KMS-11 (cell line): Measurements from ENCODE around the gene BID.

Experiments used
- H2AFZ ChIP-seq: fragments of 200-600 bp; sonication (generic); 2 replicates; pipeline ENCODE4 v1.6.1; 2016; ENCODE audit warnings: antibody characterized with exemption, mixed run types, low read depth
- H3K27ac ChIP-seq: fragments of 200-600 bp; sonication (generic); 2 replicates; pipeline ENCODE4 v1.6.1; 2016; ENCODE audit warnings: mild to moderate bottlenecking, mixed run types
- H3K27me3 ChIP-seq: fragments of 200-600 bp; sonication (generic); 2 replicates; pipeline ENCODE4 v1.6.1; 2017; ENCODE audit warnings: mild to moderate bottlenecking, low read depth, mixed run types, moderate library complexity; ENCODE audit not compliant: insufficient read depth
- H3K36me3 ChIP-seq: fragments of 200-600 bp; sonication (generic); 2 replicates; pipeline ENCODE4 v1.6.1; 2017; ENCODE audit warnings: mild to moderate bottlenecking, mixed run types; ENCODE audit not compliant: insufficient read depth
- H3K4me1 ChIP-seq: fragments of 200-600 bp; sonication (generic); 2 replicates; pipeline ENCODE4 v1.6.1; 2016; ENCODE audit warnings: mild to moderate bottlenecking, low read depth, mixed run types; ENCODE audit not compliant: poor library complexity, severe bottlenecking
- H3K4me2 ChIP-seq: fragments of 200-600 bp; sonication (generic); 2 replicates; pipeline ENCODE4 v1.7.0; 2016; ENCODE audit warnings: mild to moderate bottlenecking, mixed run types
- H3K4me3 ChIP-seq: fragments of 200-600 bp; sonication (generic); IDR thresholded peaks from 2 replicates; pipeline ENCODE4 v1.6.1; 2017; ENCODE audit warnings: low read depth, low read length, mixed read lengths; ENCODE audit not compliant: insufficient read depth
- H3K79me2 ChIP-seq: fragments of 200-600 bp; sonication (generic); 2 replicates; pipeline ENCODE4 v1.6.1; 2016; ENCODE audit warnings: low read depth, mixed run types; ENCODE audit not compliant: insufficient read depth
- H3K9ac ChIP-seq: fragments of 200-600 bp; sonication (generic); 2 replicates; pipeline ENCODE4 v1.6.1; 2016; ENCODE audit warnings: mild to moderate bottlenecking, mixed run types
- H4K20me1 ChIP-seq: fragments of 200-600 bp; sonication (generic); 2 replicates; pipeline ENCODE4 v1.6.1; 2016; ENCODE audit warnings: mild to moderate bottlenecking, mixed run types; ENCODE audit not compliant: insufficient read depth
- CTCF ChIP-seq: fragments of 200-600 bp; sonication (generic); conservative IDR thresholded peaks from 2 replicates; pipeline ENCODE4 v1.6.1; 2017; ENCODE audit warnings: low read depth, mild to moderate bottlenecking, antibody characterized with exemption, low read length, moderate library complexity, mixed read lengths

BID gene

DNA sequence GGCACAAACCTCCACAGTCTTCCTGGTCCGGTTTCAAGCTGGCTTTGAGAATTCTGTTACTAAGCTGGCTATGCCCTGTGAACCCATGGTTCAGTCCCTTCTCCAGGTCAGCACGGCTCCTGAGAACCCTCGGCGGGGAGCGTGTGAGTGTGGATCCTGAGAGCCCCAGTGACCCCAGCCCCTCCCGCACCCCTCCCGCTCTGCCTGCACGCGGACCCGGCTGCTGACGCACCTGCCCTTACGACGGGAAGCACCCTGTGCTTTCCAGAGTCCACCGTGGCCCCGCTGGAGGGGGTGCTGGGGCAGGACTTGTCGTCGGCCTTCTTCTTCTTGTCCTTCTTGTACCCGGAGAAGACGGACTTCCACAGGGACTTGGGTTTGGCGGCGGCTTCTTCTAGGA lies 42.8 kb upstream of the BID start:
- TF ChIP-seq CTCF: no peak

DNA sequence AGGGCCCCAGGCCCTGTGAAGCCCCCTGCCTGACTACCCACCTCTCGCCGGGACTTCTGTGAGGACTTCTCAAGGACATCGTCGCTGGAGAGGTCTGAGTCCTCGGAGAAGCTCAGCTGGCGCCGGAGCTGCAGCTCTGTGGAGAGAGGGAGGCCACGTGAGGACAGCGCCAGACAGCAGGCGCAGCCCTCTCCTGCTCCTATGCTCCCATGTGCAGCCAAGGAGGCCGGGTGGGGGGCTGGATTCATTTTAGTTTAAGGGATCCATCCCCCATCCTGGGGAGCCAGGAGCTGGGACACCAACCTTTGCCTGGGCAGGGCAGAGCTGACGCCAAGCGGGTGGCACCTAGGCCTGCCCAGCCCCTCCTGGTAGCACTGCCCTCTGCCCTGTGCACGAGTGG lies 42.4 kb upstream of the BID start:
- no peak overlapping the region for H3K9ac ChIP-seq
- H3K79me2 ChIP-seq: no peaks in the 10 kb centered on the region
- no peak overlapping the region for H3K4me3 ChIP-seq
- no peak overlapping the region for H3K4me2 ChIP-seq
- no peaks in the 10 kb centered on the region for H3K36me3 ChIP-seq
- H3K27ac ChIP-seq: no peak overlapping the region
- H4K20me1 ChIP-seq: no peaks in the 10 kb centered on the region
- no peak overlapping the region for H2AFZ ChIP-seq
- H3K4me1 ChIP-seq: no peaks in the 10 kb centered on the region
- H3K27me3 ChIP-seq: no peaks in the 10 kb centered on the region
- no peak for TF ChIP-seq CTCF

More for the DNA sequence above, 42.8 kb upstream of the BID start:
- no peaks in the 10 kb centered on the region for H3K27me3 ChIP-seq
- no peaks in the 10 kb centered on the region for H3K4me1 ChIP-seq
- no peak overlapping the region for H3K27ac ChIP-seq
- H3K79me2 ChIP-seq: no peaks in the 10 kb centered on the region
- no peak overlapping the region for H3K4me3 ChIP-seq
- no peaks in the 10 kb centered on the region for H3K36me3 ChIP-seq
- no peak overlapping the region for H3K4me2 ChIP-seq
- H4K20me1 ChIP-seq: no peaks in the 10 kb centered on the region
- no peak overlapping the region for H3K9ac ChIP-seq
- H2AFZ ChIP-seq: no peak overlapping the region

DNA sequence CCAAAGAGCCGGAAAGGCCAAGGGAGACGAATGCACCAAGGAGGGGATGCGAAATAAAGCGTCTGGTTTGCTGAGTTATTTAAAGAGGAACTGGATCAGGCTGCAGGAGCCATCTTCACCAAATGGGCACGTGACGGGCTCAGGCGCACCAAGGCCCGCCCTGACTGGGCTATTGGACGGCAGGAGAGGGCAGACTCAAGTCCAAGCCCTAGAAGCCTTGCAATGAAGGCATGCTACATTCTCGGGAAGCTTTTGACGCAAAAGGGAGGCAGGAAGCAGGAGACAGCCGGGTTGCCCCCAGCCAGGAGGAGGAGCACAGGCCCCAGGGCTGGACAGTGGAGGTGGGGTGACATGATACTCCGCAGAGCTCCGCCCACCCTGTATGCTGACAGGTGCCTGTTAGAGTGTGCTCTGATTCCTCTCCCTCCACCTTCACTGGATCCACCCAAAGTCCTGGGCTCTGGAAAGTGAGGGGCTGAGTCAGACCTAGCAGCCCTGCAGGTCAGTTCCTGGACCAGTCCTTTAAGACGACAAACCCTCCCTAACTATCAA lies 41.5 kb upstream of the BID start:
- Histone ChIP-seq H3K4me3 (no peak overlapping the region), H3K27me3 (no peaks in the 10 kb centered on the region), H4K20me1 (no peaks in the 10 kb centered on the region), H3K4me2 (no peak overlapping the region), H3K9ac (no peak overlapping the region), H3K4me1 (no peaks in the 10 kb centered on the region), H3K36me3 (no peaks in the 10 kb centered on the region), H3K79me2 (no peaks in the 10 kb centered on the region), H3K27ac (no peak overlapping the region), H2AFZ (no peak overlapping the region)
- TF ChIP-seq CTCF: no peak

GRCh38 chr22:17814830-17815229 lies 40.6 kb upstream of the BID start:
- no peaks in the 10 kb centered on the region for H3K36me3 ChIP-seq
- H3K27ac ChIP-seq: no peak overlapping the region
- TF ChIP-seq CTCF: no peak

More at GRCh38 chr22:17814830-17815229, 40.6 kb upstream of the BID start:
- no peak overlapping the region for H3K4me2 ChIP-seq
- no peaks in the 10 kb centered on the region for H4K20me1 ChIP-seq
- H2AFZ ChIP-seq: no peak overlapping the region
- no peaks in the 10 kb centered on the region for H3K27me3 ChIP-seq
- H3K9ac ChIP-seq: no peak overlapping the region
- H3K4me1 ChIP-seq: no peaks in the 10 kb centered on the region
- no peaks in the 10 kb centered on the region for H3K79me2 ChIP-seq
- no peak overlapping the region for H3K4me3 ChIP-seq
